ENCODE results near the gene ARF3. TPM values are rescaled to one million over a fixed set of nuclear protein-coding genes. Genes with fewer than 3 reads are reported as not detected.

ARF3 gene
- total and polyA plus RNA-seq, 2 donors (not counting 1 experiment from before 2014, with no cell fraction given) = 31.7 to 77.5 TPM

GRCh38 chr12:48995086-48995879, 38.0 kb upstream of the ARF3 start:
- intact Hi-C loops (cut with micrococcal nuclease) = loop anchor here (2.0 to 5.0 kb wide), 4 partner anchors 14 to 747 kb away; partner anchors contain the start of genes DDX23 and TMBIM6
- Histone ChIP-seq H3K4me3 (ENCODE audit: control extremely low read depth in 1 of 5, extremely low read depth in 1 of 5, insufficient read depth in 1 of 5, low read depth in 2 of 5, low read length in 4 of 5) (peak overlapping the region in 1 of 5 experiments; percentile 23), H2AFZ (ENCODE audit: insufficient read depth, low read depth, low read length, poor library complexity, severe bottlenecking) (peak overlapping the region; percentile 57), H4K20me1 (ENCODE audit: control insufficient read depth, insufficient read depth, low read length, poor library complexity, severe bottlenecking) (peaks cover 3% of the 10 kb centered on the region), H3K36me3 (replicated peaks in 1 of 2; ENCODE audit: control extremely low read depth in 1 of 2, control insufficient read depth in 1 of 2, extremely low read depth in 1 of 2, insufficient read depth in 2 of 2, low read length in 1 of 2) (no peaks in the 10 kb centered on the region), H3K4me1 (ENCODE audit: control insufficient read depth in 2 of 2, insufficient read depth in 2 of 2, low read length in 2 of 2) (peaks cover 37 to 44% of the 10 kb centered on the region in 2 donors), H3K27me3 (replicated peaks in 1 of 4; ENCODE audit: control extremely low read depth in 1 of 4, control insufficient read depth in 3 of 4, insufficient read depth in 4 of 4, low read length in 3 of 4) (peaks cover 0 to 72% (median 33%) of the 10 kb centered on the region in 4 experiments), H3K4me2 (replicated peaks; ENCODE audit: low read depth, low read length, poor library complexity, severe bottlenecking) (peak overlapping the region; percentile 60), H3K9ac (ENCODE audit: low read length) (peak overlapping the region; percentile 11), H3K9me3 (ENCODE audit: control extremely low read depth in 1 of 3, control insufficient read depth in 2 of 3, insufficient read depth in 1 of 3, low read length in 2 of 3) (peaks cover 0 to 4% (median 0%) of the 10 kb centered on the region in 3 donors), H3K27ac (ENCODE audit: low read length in 2 of 2) (no peak overlapping the region), H3K79me2 (ENCODE audit: control insufficient read depth, insufficient read depth, low read length) (no peaks in the 10 kb centered on the region)
- ATAC-seq (ENCODE audit: low read depth) = peak; percentile 26
- peak; percentile 72 for DNase-seq
- peak; percentile 86 for TF ChIP-seq CTCF (IDR thresholded peaks at IDR 0.05)
- TF ChIP-seq EZH2 (IDR thresholded peaks at IDR 0.05; ENCODE audit: borderline replicate concordance, insufficient read depth, low read depth, low read length, poor library complexity, severe bottlenecking) = peak; percentile 96
- Mint-ChIP-seq H3K27me3 (peaks cover 32% of the 10 kb centered on the region), H3K27ac (no peak overlapping the region), H3K9me3 (ENCODE audit: insufficient read depth) (no peaks in the 10 kb centered on the region), H3K4me1 (peaks cover 40% of the 10 kb centered on the region), H3K4me3 (peak overlapping the region; percentile 59)
- ChIA-PET POLR2A (no interaction called here), CTCF (interaction anchor here (0.9 to 6.7 kb wide), 16 partner anchors 8 to 142 kb away, joined by 3 to 61 read pairs (median 6); partner anchors contain the start of genes ARF3, DDX23, FKBP11 and PRKAG1)
- 5% methylated on average over 21 of the region's 32 CpGs for WGBS (ENCODE audit: insufficient coverage)
